Fibroblast of pulmonary artery (primary cell): Measurements from ENCODE around the gene CRYBA2.
A peak's percentile ranks its signal among the peaks of the same experiment; 100 is the strongest.

Experiments used
- DNase-seq: peaks from one replicate; pipeline ENCODE4 v3.0.0-alpha.2; 2010; ENCODE audit warnings: low read depth
- H3K4me3 ChIP-seq: replicated peaks from 2 replicates; pipeline ENCODE4 v1.5.1; 2011; ENCODE audit warnings: low read depth, mild to moderate bottlenecking, control low read depth, low read length, moderate library complexity
- TF ChIP-seq, protein P1 (sequence below): IDR thresholded peaks from 2 replicates; pipeline ENCODE4 v1.5.1; 2011; ENCODE audit warnings: mild to moderate bottlenecking, control low read depth, low read length, inconsistent platforms; ENCODE audit errors: missing control alignments

Gene CRYBA2

GRCh38 chr2:218960309-218961165, 32.7 kb downstream of the CRYBA2 start:
- TF ChIP-seq, protein P1, sequence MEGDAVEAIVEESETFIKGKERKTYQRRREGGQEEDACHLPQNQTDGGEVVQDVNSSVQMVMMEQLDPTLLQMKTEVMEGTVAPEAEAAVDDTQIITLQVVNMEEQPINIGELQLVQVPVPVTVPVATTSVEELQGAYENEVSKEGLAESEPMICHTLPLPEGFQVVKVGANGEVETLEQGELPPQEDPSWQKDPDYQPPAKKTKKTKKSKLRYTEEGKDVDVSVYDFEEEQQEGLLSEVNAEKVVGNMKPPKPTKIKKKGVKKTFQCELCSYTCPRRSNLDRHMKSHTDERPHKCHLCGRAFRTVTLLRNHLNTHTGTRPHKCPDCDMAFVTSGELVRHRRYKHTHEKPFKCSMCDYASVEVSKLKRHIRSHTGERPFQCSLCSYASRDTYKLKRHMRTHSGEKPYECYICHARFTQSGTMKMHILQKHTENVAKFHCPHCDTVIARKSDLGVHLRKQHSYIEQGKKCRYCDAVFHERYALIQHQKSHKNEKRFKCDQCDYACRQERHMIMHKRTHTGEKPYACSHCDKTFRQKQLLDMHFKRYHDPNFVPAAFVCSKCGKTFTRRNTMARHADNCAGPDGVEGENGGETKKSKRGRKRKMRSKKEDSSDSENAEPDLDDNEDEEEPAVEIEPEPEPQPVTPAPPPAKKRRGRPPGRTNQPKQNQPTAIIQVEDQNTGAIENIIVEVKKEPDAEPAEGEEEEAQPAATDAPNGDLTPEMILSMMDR, result no peak
- DNase-seq, result no peak
- no peak overlapping the region for H3K4me3 ChIP-seq

- TF ChIP-seq, protein P1, result no peak
- DNase-seq, result no peak
- peak overlapping the region; percentile 55 for H3K4me3 ChIP-seq
Measured at GRCh38 chr2:218959761-218960308, 33.4 kb downstream of the CRYBA2 start.

DNA sequence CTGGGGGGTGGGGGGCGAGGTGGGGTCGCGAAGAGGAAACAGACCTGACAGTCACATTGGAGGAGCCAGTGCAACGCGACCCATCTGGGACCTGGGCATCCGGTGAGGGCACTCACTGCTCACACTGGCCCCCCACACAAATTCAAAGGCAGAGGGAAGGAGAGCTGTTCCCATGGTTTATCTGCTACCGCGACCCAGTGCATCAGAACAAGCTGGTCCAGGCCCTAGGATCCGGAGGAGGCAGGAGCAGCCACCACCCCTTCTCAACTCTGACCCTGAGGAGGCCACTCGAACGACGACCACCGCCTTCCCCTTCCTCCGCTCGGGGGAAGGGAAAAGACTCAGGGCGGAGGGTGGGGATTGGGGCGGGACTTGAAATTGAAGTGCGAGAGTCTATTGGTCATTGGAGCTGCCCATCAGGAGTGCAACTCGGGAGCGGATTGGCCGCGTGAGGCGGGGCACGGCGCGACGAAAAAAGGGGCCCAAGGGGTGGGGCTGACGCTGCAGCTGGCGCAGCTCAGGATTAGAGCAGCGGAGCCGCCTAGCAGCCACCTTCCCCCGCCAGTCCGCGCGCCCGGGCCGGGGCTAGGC, 34.0 kb downstream of the CRYBA2 start, which contains the start of gene CDK5R2:
Gene CDK5R2 (plus strand): TSS at position 526 of the 591 bp plus-strand sequence. CDS start 155 bp downstream, outside the sequence.
- TF ChIP-seq, protein P1, result no peak
- DNase-seq, result peak; percentile 86
- H3K4me3 ChIP-seq, result peak within 1 kb of the TSS; percentile 55

DNA sequence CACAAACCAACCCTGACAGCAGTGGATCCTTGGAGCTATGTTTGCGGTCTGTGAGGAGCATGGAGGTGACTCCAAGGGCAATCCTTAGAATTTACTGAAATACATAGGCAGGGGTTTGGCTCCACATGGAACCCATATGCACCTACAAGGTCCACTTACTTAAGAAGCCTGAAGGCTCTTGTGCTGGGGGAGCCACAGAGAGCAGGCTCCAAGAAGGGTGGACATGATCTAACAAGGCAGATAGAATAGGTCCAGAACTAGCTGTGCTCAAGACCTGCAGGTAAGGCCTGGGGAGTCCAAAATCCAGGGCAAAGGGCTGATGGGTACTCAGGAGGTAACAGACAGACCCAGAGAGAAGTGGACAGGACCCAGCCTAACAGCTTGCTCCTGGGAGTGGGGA, 34.9 kb downstream of the CRYBA2 start:
- TF ChIP-seq, protein P1, result no peak
- no peak for DNase-seq
- no peak overlapping the region for H3K4me3 ChIP-seq

- no peak for DNase-seq
- H3K4me3 ChIP-seq, result no peak overlapping the region
- TF ChIP-seq, protein P1, result no peak
Measured at GRCh38 chr2:218957671-218958070, 35.6 kb downstream of the CRYBA2 start.

DNA sequence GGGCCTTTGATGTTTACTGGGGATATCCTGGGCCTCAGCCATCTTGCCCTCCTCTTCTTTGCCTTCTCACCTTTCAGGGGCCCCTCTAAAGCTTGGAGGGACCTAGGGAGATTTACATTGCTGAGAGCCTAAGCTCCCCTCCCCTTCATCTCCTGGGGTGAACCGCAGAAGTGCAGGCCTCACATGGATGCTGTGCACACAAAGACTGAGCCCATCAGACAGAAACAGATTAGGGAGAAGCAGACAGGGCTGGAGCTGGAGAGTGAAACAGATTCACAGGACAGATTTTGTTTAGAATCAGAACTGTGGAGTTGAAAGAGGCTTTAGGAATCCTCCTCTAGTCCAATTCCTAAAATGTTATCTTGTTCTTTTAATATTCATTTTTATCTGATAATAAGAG, 37.2 kb downstream of the CRYBA2 start:
- no peak overlapping the region for H3K4me3 ChIP-seq
- no peak for DNase-seq
- TF ChIP-seq, protein P1, result no peak
